ENCODE results near the gene KRT20. TPM values are rescaled to one million over a fixed set of nuclear protein-coding genes. Genes with fewer than 3 reads are reported as not detected.

KRT20 gene
- polyA plus RNA-seq, 2 of the 4 experiments (the other 2 are of a cell fraction), result 0.28 TPM; not detected in 1

GRCh38 chr17:40830085-40830776 is 54.8 kb downstream of the KRT20 start:
- H3K4me3 ChIP-seq, result no peak overlapping the region
- ATAC-seq (no peak), DNase-seq (ENCODE audit: low read depth in 1 of 2, low spot score in 1 of 2) (no peak), FAIRE-seq (no peak)
- ChIA-PET POLR2A (no interaction called here), CTCF (interaction anchor here (0.6 to 1.9 kb wide), 5 partner anchors 26 to 837 kb away, joined by 3 to 6 read pairs (median 4); no protein-coding TSS in a partner anchor)
- no peak for TF ChIP-seq ESRRA (IDR thresholded peaks at IDR 0.05; ENCODE audit: borderline replicate concordance, low read length)
- no peak for TF ChIP-seq CTCF (IDR thresholded peaks at IDR 0.05)
- H3K4me2 ChIP-seq, result no peak overlapping the region
- H3K9me3 ChIP-seq, result no peaks in the 10 kb centered on the region
- 52% methylated on average over 2 of the region's 2 CpGs for WGBS (ENCODE audit: missing lambda C conversion rate)
- H3K27ac ChIP-seq, result no peak overlapping the region
- H3K4me1 ChIP-seq, result peaks cover 11% of the 10 kb centered on the region

GRCh38 chr17:40828454-40829044 is 56.5 kb downstream of the KRT20 start:
- H3K4me2 ChIP-seq, result peak overlapping the region; percentile 31; the same call in 2 of the 3 replicates
- H3K9me3 ChIP-seq, result no peaks in the 10 kb centered on the region
- H3K27ac ChIP-seq, result no peak overlapping the region; a peak in 1 of 6 replicates
- TF ChIP-seq PBX3 (IDR thresholded peaks at IDR 0.05), result no peak
- TF ChIP-seq HOXA7 (CRISPR knock-in tag; IDR thresholded peaks at IDR 0.05), result no peak
- no peak for TF ChIP-seq ATOH8 (CRISPR knock-in tag; IDR thresholded peaks at IDR 0.05; ENCODE audit: low read depth)
- TF ChIP-seq RCOR1 (IDR thresholded peaks at IDR 0.05; ENCODE audit: low read depth, low read length), result no peak
- TF ChIP-seq JUNB (IDR thresholded peaks at IDR 0.05), result no peak
- TF ChIP-seq KDM1A (IDR thresholded peaks at IDR 0.05; ENCODE audit: low read depth), result no peak
- TF ChIP-seq ELK1 (IDR thresholded peaks at IDR 0.05; ENCODE audit: low read depth, low read length), result no peak
- no peak for TF ChIP-seq ZC3H11A (IDR thresholded peaks at IDR 0.05)
- peaks cover 11% of the 10 kb centered on the region for H3K4me1 ChIP-seq
- no peak for ATAC-seq
- WGBS (ENCODE audit: missing lambda C conversion rate), result 92% methylated on average over 4 of the region's 4 CpGs
- POLR2A ChIA-PET, result interaction anchor here (0.7 to 1.1 kb wide), 3 partner anchors 10 to 860 kb away, joined by 3 to 9 read pairs (median 3); partner anchors contain the start of gene EIF1
- FAIRE-seq, result no peak
- H3K4me3 ChIP-seq, result no peak overlapping the region
- no peak for DNase-seq (ENCODE audit: low read depth in 1 of 2, low spot score in 1 of 2)
- CTCF ChIA-PET, result interaction anchor here (1.1 to 2.1 kb wide), 3 partner anchors 28 to 834 kb away, joined by 4 to 12 read pairs (median 4); no protein-coding TSS in a partner anchor

GRCh38 chr17:40827746-40828453 is 57.1 kb downstream of the KRT20 start:
- POLR2A ChIA-PET, result interaction anchor here (0.7 to 1.1 kb wide), 2 partner anchors 9 to 861 kb away, joined by 3 to 9 read pairs; partner anchors contain the start of gene EIF1
- ATAC-seq (peak; percentile 64 to 67; a peak in 5 of 6 replicates), DNase-seq (ENCODE audit: low read depth in 1 of 2, low spot score in 1 of 2) (peak in 1 of 2 experiments; percentile 36), FAIRE-seq (peak; percentile 39)
- no peak overlapping the region for H3K27ac ChIP-seq
- no peak for TF ChIP-seq PBX3 (IDR thresholded peaks at IDR 0.05)
- peak; percentile 8 for TF ChIP-seq MAFK (IDR thresholded peaks at IDR 0.05; ENCODE audit: partially characterized antibody)
- peaks cover 11% of the 10 kb centered on the region for H3K4me1 ChIP-seq
- no peak overlapping the region for H3K4me3 ChIP-seq
- 51% methylated on average over 7 of the region's 7 CpGs for WGBS (ENCODE audit: missing lambda C conversion rate)
- CTCF ChIA-PET, result interaction anchor here (1.3 to 2.1 kb wide), 3 partner anchors 19 to 835 kb away, joined by 4 to 12 read pairs (median 4); no protein-coding TSS in a partner anchor
- peak overlapping the region; percentile 31 for H3K4me2 ChIP-seq
- H3K9me3 ChIP-seq, result no peaks in the 10 kb centered on the region

Other genes with a start within 250 kb of the KRT20 start
- gene SMARCE1, start 237.4 kb downstream of the KRT20 start, polyA plus RNA-seq (2011; rRNA removed), result 87.9 and 111 TPM in 2 replicates
- gene SMARCE1, start 237.4 kb downstream of the KRT20 start, polyA plus RNA-seq (2017; fragmentation: RNase III; extraction: RNeasy Plus Mini Kit Qiagen cat#74134 plus additional on column Dnase treatment), result 109 to 116 TPM (median 114 TPM) in 3 replicates
- gene KRT222, start 220.1 kb downstream of the KRT20 start, polyA plus RNA-seq (2011; rRNA removed), result 1.3 and 1.8 TPM in 2 replicates
- gene KRT222, start 220.1 kb downstream of the KRT20 start, polyA plus RNA-seq (2017; fragmentation: RNase III; extraction: RNeasy Plus Mini Kit Qiagen cat#74134 plus additional on column Dnase treatment), result 0.97 to 1.8 TPM (median 1.8 TPM) in 3 replicates
- not detected in 2 replicates for gene KRT24, start 181.5 kb downstream of the KRT20 start, polyA plus RNA-seq (2011; rRNA removed)
- not detected in 3 replicates for gene KRT24, start 181.5 kb downstream of the KRT20 start, polyA plus RNA-seq (2017; fragmentation: RNase III; extraction: RNeasy Plus Mini Kit Qiagen cat#74134 plus additional on column Dnase treatment)
- not detected in 2 replicates for gene KRT25, start 129.9 kb downstream of the KRT20 start, polyA plus RNA-seq (2011; rRNA removed)
- not detected in 3 replicates for gene KRT25, start 129.9 kb downstream of the KRT20 start, polyA plus RNA-seq (2017; fragmentation: RNase III; extraction: RNeasy Plus Mini Kit Qiagen cat#74134 plus additional on column Dnase treatment)
- gene KRT26, start 113.0 kb downstream of the KRT20 start, polyA plus RNA-seq (2011; rRNA removed), result not detected in 2 replicates
- not detected in 3 replicates for gene KRT26, start 113.0 kb downstream of the KRT20 start, polyA plus RNA-seq (2017; fragmentation: RNase III; extraction: RNeasy Plus Mini Kit Qiagen cat#74134 plus additional on column Dnase treatment)
- not detected in 2 replicates for gene KRT27, start 102.7 kb downstream of the KRT20 start, polyA plus RNA-seq (2011; rRNA removed)
- gene KRT27, start 102.7 kb downstream of the KRT20 start, polyA plus RNA-seq (2017; fragmentation: RNase III; extraction: RNeasy Plus Mini Kit Qiagen cat#74134 plus additional on column Dnase treatment), result not detected in 3 replicates
- not detected in 2 replicates for gene KRT28, start 85.3 kb downstream of the KRT20 start, polyA plus RNA-seq (2011; rRNA removed)
- gene KRT28, start 85.3 kb downstream of the KRT20 start, polyA plus RNA-seq (2017; fragmentation: RNase III; extraction: RNeasy Plus Mini Kit Qiagen cat#74134 plus additional on column Dnase treatment), result not detected in 3 replicates
- 59.8 and 89.8 TPM in 2 replicates for gene KRT10, start 62.6 kb downstream of the KRT20 start, polyA plus RNA-seq (2011; rRNA removed)
- gene KRT10, start 62.6 kb downstream of the KRT20 start, polyA plus RNA-seq (2017; fragmentation: RNase III; extraction: RNeasy Plus Mini Kit Qiagen cat#74134 plus additional on column Dnase treatment), result 89.1 to 96.2 TPM (median 95.9 TPM) in 3 replicates
- not detected in 2 replicates for gene KRT12, start 18.0 kb downstream of the KRT20 start, polyA plus RNA-seq (2011; rRNA removed)
- gene KRT12, start 18.0 kb downstream of the KRT20 start, polyA plus RNA-seq (2017; fragmentation: RNase III; extraction: RNeasy Plus Mini Kit Qiagen cat#74134 plus additional on column Dnase treatment), result not detected in 3 replicates
- not detected in 2 replicates for gene KRT23, start 52.4 kb upstream of the KRT20 start, polyA plus RNA-seq (2011; rRNA removed)
- gene KRT23, start 52.4 kb upstream of the KRT20 start, polyA plus RNA-seq (2017; fragmentation: RNase III; extraction: RNeasy Plus Mini Kit Qiagen cat#74134 plus additional on column Dnase treatment), result not detected in 3 replicates
- gene KRT39, start 81.7 kb upstream of the KRT20 start, polyA plus RNA-seq (2011; rRNA removed), result not detected in 2 replicates
- not detected in 3 replicates for gene KRT39, start 81.7 kb upstream of the KRT20 start, polyA plus RNA-seq (2017; fragmentation: RNase III; extraction: RNeasy Plus Mini Kit Qiagen cat#74134 plus additional on column Dnase treatment)
- gene KRT40, start 99.1 kb upstream of the KRT20 start, polyA plus RNA-seq (2011; rRNA removed), result not detected in 2 replicates
- not detected in 3 replicates for gene KRT40, start 99.1 kb upstream of the KRT20 start, polyA plus RNA-seq (2017; fragmentation: RNase III; extraction: RNeasy Plus Mini Kit Qiagen cat#74134 plus additional on column Dnase treatment)
- gene KRTAP3-3, start 108.9 kb upstream of the KRT20 start, polyA plus RNA-seq (2011; rRNA removed), result not detected in 2 replicates
- not detected in 3 replicates for gene KRTAP3-3, start 108.9 kb upstream of the KRT20 start, polyA plus RNA-seq (2017; fragmentation: RNase III; extraction: RNeasy Plus Mini Kit Qiagen cat#74134 plus additional on column Dnase treatment)
- not detected in 2 replicates for gene KRTAP3-2, start 114.7 kb upstream of the KRT20 start, polyA plus RNA-seq (2011; rRNA removed)
- gene KRTAP3-2, start 114.7 kb upstream of the KRT20 start, polyA plus RNA-seq (2017; fragmentation: RNase III; extraction: RNeasy Plus Mini Kit Qiagen cat#74134 plus additional on column Dnase treatment), result not detected in 3 replicates
- not detected in 2 replicates for gene KRTAP3-1, start 123.9 kb upstream of the KRT20 start, polyA plus RNA-seq (2011; rRNA removed)
- not detected in 3 replicates for gene KRTAP3-1, start 123.9 kb upstream of the KRT20 start, polyA plus RNA-seq (2017; fragmentation: RNase III; extraction: RNeasy Plus Mini Kit Qiagen cat#74134 plus additional on column Dnase treatment)
- not detected in 2 replicates for gene KRTAP1-5, start 142.0 kb upstream of the KRT20 start, polyA plus RNA-seq (2011; rRNA removed)
- not detected in 3 replicates for gene KRTAP1-5, start 142.0 kb upstream of the KRT20 start, polyA plus RNA-seq (2017; fragmentation: RNase III; extraction: RNeasy Plus Mini Kit Qiagen cat#74134 plus additional on column Dnase treatment)
- not detected in 2 replicates for gene KRTAP1-4, start 145.0 kb upstream of the KRT20 start, polyA plus RNA-seq (2011; rRNA removed)
- not detected in 3 replicates for gene KRTAP1-4, start 145.0 kb upstream of the KRT20 start, polyA plus RNA-seq (2017; fragmentation: RNase III; extraction: RNeasy Plus Mini Kit Qiagen cat#74134 plus additional on column Dnase treatment)
- gene KRTAP1-3, start 149.6 kb upstream of the KRT20 start, polyA plus RNA-seq (2011; rRNA removed), result not detected in 2 replicates
- not detected in 3 replicates for gene KRTAP1-3, start 149.6 kb upstream of the KRT20 start, polyA plus RNA-seq (2017; fragmentation: RNase III; extraction: RNeasy Plus Mini Kit Qiagen cat#74134 plus additional on column Dnase treatment)
- not detected in 2 replicates for gene KRTAP1-1, start 156.2 kb upstream of the KRT20 start, polyA plus RNA-seq (2011; rRNA removed)
- gene KRTAP1-1, start 156.2 kb upstream of the KRT20 start, polyA plus RNA-seq (2017; fragmentation: RNase III; extraction: RNeasy Plus Mini Kit Qiagen cat#74134 plus additional on column Dnase treatment), result not detected in 3 replicates
- gene KRTAP2-1, start 162.1 kb upstream of the KRT20 start, polyA plus RNA-seq (2011; rRNA removed), result not detected in 2 replicates
- not detected in 3 replicates for gene KRTAP2-1, start 162.1 kb upstream of the KRT20 start, polyA plus RNA-seq (2017; fragmentation: RNase III; extraction: RNeasy Plus Mini Kit Qiagen cat#74134 plus additional on column Dnase treatment)
- not detected in 2 replicates for gene KRTAP2-2, start 170.0 kb upstream of the KRT20 start, polyA plus RNA-seq (2011; rRNA removed)
- not detected in 3 replicates for gene KRTAP2-2, start 170.0 kb upstream of the KRT20 start, polyA plus RNA-seq (2017; fragmentation: RNase III; extraction: RNeasy Plus Mini Kit Qiagen cat#74134 plus additional on column Dnase treatment)
- gene KRTAP2-3, start 174.9 kb upstream of the KRT20 start, polyA plus RNA-seq (2011; rRNA removed), result not detected in 2 replicates
- gene KRTAP2-3, start 174.9 kb upstream of the KRT20 start, polyA plus RNA-seq (2017; fragmentation: RNase III; extraction: RNeasy Plus Mini Kit Qiagen cat#74134 plus additional on column Dnase treatment), result 0.10 TPM in 1 of 3 replicates, not detected in the others
- gene KRTAP2-4, start 180.6 kb upstream of the KRT20 start, polyA plus RNA-seq (2011; rRNA removed), result not detected in 2 replicates
- not detected in 3 replicates for gene KRTAP2-4, start 180.6 kb upstream of the KRT20 start, polyA plus RNA-seq (2017; fragmentation: RNase III; extraction: RNeasy Plus Mini Kit Qiagen cat#74134 plus additional on column Dnase treatment)
- gene KRTAP4-7, start 198.9 kb upstream of the KRT20 start, polyA plus RNA-seq (2011; rRNA removed), result not detected in 2 replicates
- not detected in 3 replicates for gene KRTAP4-7, start 198.9 kb upstream of the KRT20 start, polyA plus RNA-seq (2017; fragmentation: RNase III; extraction: RNeasy Plus Mini Kit Qiagen cat#74134 plus additional on column Dnase treatment)
- gene KRTAP4-8, start 212.9 kb upstream of the KRT20 start, polyA plus RNA-seq (2011; rRNA removed), result not detected in 2 replicates
- not detected in 3 replicates for gene KRTAP4-8, start 212.9 kb upstream of the KRT20 start, polyA plus RNA-seq (2017; fragmentation: RNase III; extraction: RNeasy Plus Mini Kit Qiagen cat#74134 plus additional on column Dnase treatment)
- gene KRTAP4-16, start 217.0 kb upstream of the KRT20 start, polyA plus RNA-seq (2011; rRNA removed), result not detected in 2 replicates
- gene KRTAP4-16, start 217.0 kb upstream of the KRT20 start, polyA plus RNA-seq (2017; fragmentation: RNase III; extraction: RNeasy Plus Mini Kit Qiagen cat#74134 plus additional on column Dnase treatment), result not detected in 3 replicates
- gene KRTAP4-9, start 220.1 kb upstream of the KRT20 start, polyA plus RNA-seq (2011; rRNA removed), result not detected in 2 replicates
- gene KRTAP4-9, start 220.1 kb upstream of the KRT20 start, polyA plus RNA-seq (2017; fragmentation: RNase III; extraction: RNeasy Plus Mini Kit Qiagen cat#74134 plus additional on column Dnase treatment), result not detected in 3 replicates
- gene KRTAP4-11, start 233.1 kb upstream of the KRT20 start, polyA plus RNA-seq (2011; rRNA removed), result not detected in 2 replicates
- gene KRTAP4-11, start 233.1 kb upstream of the KRT20 start, polyA plus RNA-seq (2017; fragmentation: RNase III; extraction: RNeasy Plus Mini Kit Qiagen cat#74134 plus additional on column Dnase treatment), result not detected in 3 replicates
- not detected in 2 replicates for gene KRTAP4-12, start 238.9 kb upstream of the KRT20 start, polyA plus RNA-seq (2011; rRNA removed)
- gene KRTAP4-12, start 238.9 kb upstream of the KRT20 start, polyA plus RNA-seq (2017; fragmentation: RNase III; extraction: RNeasy Plus Mini Kit Qiagen cat#74134 plus additional on column Dnase treatment), result not detected in 3 replicates